HG03025 (cell line): ENCODE results near the gene A2M.

ENCODE experiments used
- ATAC-seq: cut with Tn5 transposase; IDR thresholded peaks from one replicate; pipeline ENCODE4 v1.9.1; 2021; ENCODE audit warnings: mild to moderate bottlenecking, moderate library complexity; ENCODE audit not compliant: unreplicated experiment, low FRiP score

Gene A2M

GRCh38 chr12:9101018-9101687, 14.6 kb downstream of the A2M start:
- ATAC-seq, result no peak

GRCh38 chr12:9099552-9100190, 16.0 kb downstream of the A2M start:
- ATAC-seq, result no peak

- no peak for ATAC-seq
These were observed 17.2 kb downstream of the A2M start for GRCh38 chr12:9098463-9099026.

GRCh38 chr12:9098115-9098452, 17.6 kb downstream of the A2M start:
- ATAC-seq, result no peak

GRCh38 chr12:9096563-9097176, 19.0 kb downstream of the A2M start:
- no peak for ATAC-seq

- no peak for ATAC-seq
These were observed 20.4 kb downstream of the A2M start for GRCh38 chr12:9095322-9095721.

- ATAC-seq, result no peak
These were observed 21.1 kb downstream of the A2M start for GRCh38 chr12:9094512-9095206.

- no peak for ATAC-seq
These were observed 23.7 kb downstream of the A2M start for GRCh38 chr12:9091891-9092598.

GRCh38 chr12:9090220-9090619, 25.5 kb downstream of the A2M start:
- ATAC-seq, result no peak

GRCh38 chr12:9087087-9087835, 28.5 kb downstream of the A2M start:
- no peak for ATAC-seq

- ATAC-seq, result no peak
These were observed 29.6 kb downstream of the A2M start for GRCh38 chr12:9086087-9086486.

GRCh38 chr12:9084417-9084816, 31.3 kb downstream of the A2M start:
- ATAC-seq, result no peak

GRCh38 chr12:9083793-9084192, 31.9 kb downstream of the A2M start:
- no peak for ATAC-seq

- ATAC-seq, result no peak
These were observed 33.9 kb downstream of the A2M start for GRCh38 chr12:9081667-9082427.

- no peak for ATAC-seq
These were observed 35.6 kb downstream of the A2M start for GRCh38 chr12:9079883-9080675.

- ATAC-seq, result no peak
These were observed 36.6 kb downstream of the A2M start for GRCh38 chr12:9079082-9079481.

- no peak for ATAC-seq
These were observed 38.3 kb downstream of the A2M start for GRCh38 chr12:9077152-9078031.
